Kidney capillary endothelial cell (primary cell): ENCODE data around the gene ACP7.
"Not testable (repeated sequence)": the region's sequence is repeated elsewhere in the genome, so short reads cannot be mapped to it uniquely, and the experiment has no call there.

Source experiments
- DNase-seq: peaks from one replicate; pipeline ENCODE4 v3.0.0-alpha.2; 2018; ENCODE audit warnings: low spot score

The ACP7 gene

GRCh38 chr19:39132344-39132969 lies 48.3 kb downstream of the ACP7 start:
- DNase-seq, result no peak

- no peak for DNase-seq
These were observed 49.5 kb downstream of the ACP7 start for GRCh38 chr19:39133431-39134270.

GRCh38 chr19:39135701-39136100 lies 51.5 kb downstream of the ACP7 start:
- no peak for DNase-seq

- DNase-seq, result no peak
These were observed 52.2 kb downstream of the ACP7 start for GRCh38 chr19:39136225-39136940.

GRCh38 chr19:39137131-39137530 lies 53.0 kb downstream of the ACP7 start:
- no peak for DNase-seq

- DNase-seq, result no peak
These were observed 54.3 kb downstream of the ACP7 start for GRCh38 chr19:39138221-39139211.

- DNase-seq, result no peak
These were observed 55.2 kb downstream of the ACP7 start for GRCh38 chr19:39139305-39139874.

- no peak for DNase-seq
These were observed 55.8 kb downstream of the ACP7 start for GRCh38 chr19:39139971-39140453.

- no peak for DNase-seq
These were observed 56.4 kb downstream of the ACP7 start for GRCh38 chr19:39140594-39140993.

GRCh38 chr19:39141929-39142328 lies 57.8 kb downstream of the ACP7 start:
- no peak for DNase-seq

GRCh38 chr19:39142630-39143029 lies 58.5 kb downstream of the ACP7 start:
- DNase-seq, result no peak

- DNase-seq, result not testable (repeated sequence)
These were observed 59.7 kb downstream of the ACP7 start for GRCh38 chr19:39143757-39144289.

GRCh38 chr19:39144290-39145071 lies 60.3 kb downstream of the ACP7 start:
- DNase-seq, result peak; percentile 89

- no peak for DNase-seq
These were observed 61.2 kb downstream of the ACP7 start for GRCh38 chr19:39145180-39145953.

- no peak for DNase-seq
These were observed 61.9 kb downstream of the ACP7 start for GRCh38 chr19:39146091-39146490.

- no peak for DNase-seq
These were observed 62.7 kb downstream of the ACP7 start for GRCh38 chr19:39146686-39147450.

GRCh38 chr19:39147480-39147879 lies 63.3 kb downstream of the ACP7 start:
- DNase-seq, result no peak

- no peak for DNase-seq
These were observed 64.9 kb downstream of the ACP7 start for GRCh38 chr19:39148939-39149529.
